ENCODE measurements around the gene INPP5E.

Gene INPP5E

DNA sequence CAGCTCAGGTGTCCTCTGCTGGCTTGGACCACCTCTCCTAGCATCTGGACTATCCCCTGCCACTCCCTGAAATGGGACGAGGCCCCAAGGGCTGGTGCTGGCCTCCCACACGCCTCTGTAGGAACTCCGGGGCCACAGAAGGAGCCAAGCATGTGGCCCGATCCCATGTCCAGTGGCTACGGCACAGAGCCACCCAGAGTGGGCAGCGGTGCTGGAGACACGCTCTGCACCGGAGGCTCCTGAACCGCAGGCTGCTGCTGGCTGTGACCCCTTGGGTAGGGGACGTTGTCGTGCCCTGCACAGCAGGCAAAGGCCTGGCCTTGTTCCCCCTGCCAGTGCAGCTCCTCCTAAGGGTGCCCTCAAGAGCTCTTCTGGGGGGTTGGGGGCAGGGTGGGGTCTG lies 59.8 kb downstream of the INPP5E start:
- DNase-seq, result no peak

DNA sequence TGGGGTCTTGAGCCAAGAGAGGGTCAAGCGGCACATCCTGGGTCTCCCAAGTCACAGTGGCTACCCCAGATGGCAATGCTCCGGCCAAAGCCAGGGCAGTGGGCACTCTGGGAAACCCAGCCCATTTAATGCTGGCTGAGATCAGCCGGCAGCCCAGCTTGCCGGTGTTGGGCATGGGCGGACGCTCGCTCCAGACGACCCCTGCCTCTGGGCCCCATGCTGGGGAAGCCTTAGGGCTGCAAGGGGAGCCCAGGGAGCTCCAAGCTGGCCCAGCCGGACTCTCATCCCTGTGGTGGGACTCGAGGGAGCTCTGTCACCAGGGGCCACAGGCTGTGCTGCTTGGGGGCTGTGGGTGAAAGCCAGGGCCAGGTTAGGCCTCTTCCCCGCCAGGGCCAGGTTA lies 60.2 kb downstream of the INPP5E start:
- DNase-seq, result no peak

- DNase-seq, result no peak
Measured at GRCh38 chr9:136379003-136379287, 60.7 kb downstream of the INPP5E start.
